ENCODE results near the gene PEMT.

DNA sequence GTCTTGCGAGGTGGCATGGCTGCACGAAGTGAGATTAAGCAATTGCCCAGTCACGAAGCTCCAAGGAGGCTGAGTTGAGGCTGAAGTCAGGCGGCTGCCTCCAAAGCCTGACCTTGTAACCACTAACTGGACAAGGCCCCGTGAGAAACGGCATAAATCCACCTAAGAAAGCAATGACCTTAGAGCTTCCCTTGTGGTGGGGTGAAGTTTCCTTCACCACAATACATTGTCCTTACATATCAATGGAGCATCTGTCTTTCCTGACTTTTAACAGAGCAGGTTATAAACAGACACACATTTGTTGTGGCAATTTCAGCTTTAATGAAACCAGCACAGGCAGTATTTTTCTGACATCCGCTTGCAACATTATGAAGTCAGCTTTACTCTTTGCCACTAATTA is 117.2 kb downstream of the PEMT start:
- TF ChIP-seq, protein P1, sequence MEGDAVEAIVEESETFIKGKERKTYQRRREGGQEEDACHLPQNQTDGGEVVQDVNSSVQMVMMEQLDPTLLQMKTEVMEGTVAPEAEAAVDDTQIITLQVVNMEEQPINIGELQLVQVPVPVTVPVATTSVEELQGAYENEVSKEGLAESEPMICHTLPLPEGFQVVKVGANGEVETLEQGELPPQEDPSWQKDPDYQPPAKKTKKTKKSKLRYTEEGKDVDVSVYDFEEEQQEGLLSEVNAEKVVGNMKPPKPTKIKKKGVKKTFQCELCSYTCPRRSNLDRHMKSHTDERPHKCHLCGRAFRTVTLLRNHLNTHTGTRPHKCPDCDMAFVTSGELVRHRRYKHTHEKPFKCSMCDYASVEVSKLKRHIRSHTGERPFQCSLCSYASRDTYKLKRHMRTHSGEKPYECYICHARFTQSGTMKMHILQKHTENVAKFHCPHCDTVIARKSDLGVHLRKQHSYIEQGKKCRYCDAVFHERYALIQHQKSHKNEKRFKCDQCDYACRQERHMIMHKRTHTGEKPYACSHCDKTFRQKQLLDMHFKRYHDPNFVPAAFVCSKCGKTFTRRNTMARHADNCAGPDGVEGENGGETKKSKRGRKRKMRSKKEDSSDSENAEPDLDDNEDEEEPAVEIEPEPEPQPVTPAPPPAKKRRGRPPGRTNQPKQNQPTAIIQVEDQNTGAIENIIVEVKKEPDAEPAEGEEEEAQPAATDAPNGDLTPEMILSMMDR (IDR thresholded peaks at IDR 0.05; ENCODE audit: insufficient read depth, low read length): no peak
- no peak for TF ChIP-seq REST (IDR thresholded peaks at IDR 0.05; ENCODE audit: insufficient replicate concordance, low read depth)
- no peak for TF ChIP-seq POLR2AphosphoS5 (IDR thresholded peaks at IDR 0.05; ENCODE audit: low read depth)
